ENCODE data around the gene TMEM100. TPM values are rescaled to one million over a fixed set of nuclear protein-coding genes. Genes with fewer than 3 reads are reported as not detected.

The TMEM100 gene
- 61.9 TPM for polyA plus RNA-seq (ENCODE audit: insufficient read length)
- long read RNA-seq, donor 1, transcript TMEM100-201 (2 exons, 1,747 nt) = major isoform, 21 of 40 reads
- long read RNA-seq, donor 1, partial matches to known transcripts = 0 of 40 reads
- long read RNA-seq, donor 1, other reads (novel, unspliced or antisense) = 19 of 40 reads
- long read RNA-seq, donor 2, transcript TMEM100-201 (2 exons, 1,747 nt) = major isoform, 13 of 25 reads
- long read RNA-seq, donor 2, partial matches to known transcripts = 0 of 25 reads
- long read RNA-seq, donor 2, other reads (novel, unspliced or antisense) = 12 of 25 reads
- long read RNA-seq, donor 3, transcript TMEM100-201 (2 exons, 1,747 nt) = major isoform, 5 of 12 reads
- long read RNA-seq, donor 3, partial matches to known transcripts = 0 of 12 reads
- long read RNA-seq, donor 3, other reads (novel, unspliced or antisense) = 7 of 12 reads
- long read RNA-seq, donor 4 = 0 reads
- long read RNA-seq, donor 5, transcript TMEM100-201 (2 exons, 1,747 nt) = major isoform, 13 of 25 reads
- long read RNA-seq, donor 5, partial matches to known transcripts = 0 of 25 reads
- long read RNA-seq, donor 5, other reads (novel, unspliced or antisense) = 12 of 25 reads
- long read RNA-seq, donor 6, transcript TMEM100-201 (2 exons, 1,747 nt) = major isoform, 14 of 28 reads
- long read RNA-seq, donor 6, partial matches to known transcripts = 0 of 28 reads
- long read RNA-seq, donor 6, other reads (novel, unspliced or antisense) = 14 of 28 reads
- long read RNA-seq, donor 7, transcript TMEM100-201 (2 exons, 1,747 nt) = major isoform, 15 of 37 reads
- long read RNA-seq, donor 7, partial matches to known transcripts = 0 of 37 reads
- long read RNA-seq, donor 7, other reads (novel, unspliced or antisense) = 22 of 37 reads
- long read RNA-seq, donor 8, transcript TMEM100-201 (2 exons, 1,747 nt) = major isoform, 8 of 28 reads
- long read RNA-seq, donor 8, partial matches to known transcripts = 10 of 28 reads
- long read RNA-seq, donor 8, other reads (novel, unspliced or antisense) = 10 of 28 reads

GRCh38 chr17:55722742-55723487, at the start of gene TMEM100:
Gene TMEM100, minus strand, starts transcription at chr17:55722864. Its CDS starts 1,794 bp downstream, at chr17:55721070.
- DNase-seq = no peak

GRCh38 chr17:55772086-55772485, 49.4 kb upstream of the TMEM100 start:
- DNase-seq = no peak

- DNase-seq = peak; percentile 70
These were observed 47.7 kb upstream of the TMEM100 start for GRCh38 chr17:55770196-55770870.

GRCh38 chr17:55769625-55770000, 46.9 kb upstream of the TMEM100 start:
- no peak for DNase-seq

- no peak for DNase-seq
These were observed 46.4 kb upstream of the TMEM100 start for GRCh38 chr17:55768936-55769624.

- no peak for DNase-seq
These were observed 42.8 kb upstream of the TMEM100 start for GRCh38 chr17:55765472-55765871.

- no peak for DNase-seq
These were observed 41.9 kb upstream of the TMEM100 start for GRCh38 chr17:55764610-55765009.

GRCh38 chr17:55763856-55764255, 41.2 kb upstream of the TMEM100 start:
- DNase-seq = no peak

- DNase-seq = no peak
These were observed 39.6 kb upstream of the TMEM100 start for GRCh38 chr17:55762086-55762858.

- DNase-seq = no peak
These were observed 38.1 kb upstream of the TMEM100 start for GRCh38 chr17:55760643-55761355.

- no peak for DNase-seq
These were observed 35.5 kb upstream of the TMEM100 start for GRCh38 chr17:55758171-55758570.

GRCh38 chr17:55757659-55758058, 35.0 kb upstream of the TMEM100 start:
- no peak for DNase-seq

GRCh38 chr17:55756689-55757088, 34.0 kb upstream of the TMEM100 start:
- DNase-seq = no peak

GRCh38 chr17:55751720-55752250, 29.1 kb upstream of the TMEM100 start:
- no peak for DNase-seq

GRCh38 chr17:55750750-55751657, 28.3 kb upstream of the TMEM100 start, which contains the start of gene PCTP:
Gene PCTP, plus strand, starts transcription at chr17:55751051. Its CDS starts 53 bp downstream, at chr17:55751104.
- DNase-seq = peak; percentile 91

- no peak for DNase-seq
These were observed 27.3 kb upstream of the TMEM100 start for GRCh38 chr17:55749985-55750384.

GRCh38 chr17:55748841-55749240, 26.2 kb upstream of the TMEM100 start:
- no peak for DNase-seq

- no peak for DNase-seq
These were observed 24.5 kb upstream of the TMEM100 start for GRCh38 chr17:55747209-55747608.

Measured in left kidney (tissue), 8 donors.